Fibroblast of skin of left biceps (primary cell): ENCODE measurements around the gene ZNF608.

Experiments used
- DNase-seq, 2 experiments: peaks; one replicate each; pipeline ENCODE4 v3.0.0-alpha.2; 2013; ENCODE audit warnings: low read depth in 2 of 2

ZNF608 gene, protein sequence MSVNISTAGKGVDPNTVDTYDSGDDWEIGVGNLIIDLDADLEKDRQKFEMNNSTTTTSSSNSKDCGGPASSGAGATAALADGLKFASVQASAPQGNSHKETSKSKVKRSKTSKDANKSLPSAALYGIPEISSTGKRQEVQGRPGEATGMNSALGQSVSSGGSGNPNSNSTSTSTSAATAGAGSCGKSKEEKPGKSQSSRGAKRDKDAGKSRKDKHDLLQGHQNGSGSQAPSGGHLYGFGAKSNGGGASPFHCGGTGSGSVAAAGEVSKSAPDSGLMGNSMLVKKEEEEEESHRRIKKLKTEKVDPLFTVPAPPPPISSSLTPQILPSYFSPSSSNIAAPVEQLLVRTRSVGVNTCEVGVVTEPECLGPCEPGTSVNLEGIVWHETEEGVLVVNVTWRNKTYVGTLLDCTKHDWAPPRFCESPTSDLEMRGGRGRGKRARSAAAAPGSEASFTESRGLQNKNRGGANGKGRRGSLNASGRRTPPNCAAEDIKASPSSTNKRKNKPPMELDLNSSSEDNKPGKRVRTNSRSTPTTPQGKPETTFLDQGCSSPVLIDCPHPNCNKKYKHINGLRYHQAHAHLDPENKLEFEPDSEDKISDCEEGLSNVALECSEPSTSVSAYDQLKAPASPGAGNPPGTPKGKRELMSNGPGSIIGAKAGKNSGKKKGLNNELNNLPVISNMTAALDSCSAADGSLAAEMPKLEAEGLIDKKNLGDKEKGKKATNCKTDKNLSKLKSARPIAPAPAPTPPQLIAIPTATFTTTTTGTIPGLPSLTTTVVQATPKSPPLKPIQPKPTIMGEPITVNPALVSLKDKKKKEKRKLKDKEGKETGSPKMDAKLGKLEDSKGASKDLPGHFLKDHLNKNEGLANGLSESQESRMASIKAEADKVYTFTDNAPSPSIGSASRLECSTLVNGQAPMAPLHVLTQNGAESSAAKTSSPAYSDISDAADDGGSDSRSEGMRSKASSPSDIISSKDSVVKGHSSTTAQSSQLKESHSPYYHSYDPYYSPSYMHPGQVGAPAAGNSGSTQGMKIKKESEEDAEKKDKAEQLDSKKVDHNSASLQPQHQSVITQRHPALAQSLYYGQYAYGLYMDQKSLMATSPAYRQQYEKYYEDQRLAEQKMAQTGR (N-terminal part only)

DNA sequence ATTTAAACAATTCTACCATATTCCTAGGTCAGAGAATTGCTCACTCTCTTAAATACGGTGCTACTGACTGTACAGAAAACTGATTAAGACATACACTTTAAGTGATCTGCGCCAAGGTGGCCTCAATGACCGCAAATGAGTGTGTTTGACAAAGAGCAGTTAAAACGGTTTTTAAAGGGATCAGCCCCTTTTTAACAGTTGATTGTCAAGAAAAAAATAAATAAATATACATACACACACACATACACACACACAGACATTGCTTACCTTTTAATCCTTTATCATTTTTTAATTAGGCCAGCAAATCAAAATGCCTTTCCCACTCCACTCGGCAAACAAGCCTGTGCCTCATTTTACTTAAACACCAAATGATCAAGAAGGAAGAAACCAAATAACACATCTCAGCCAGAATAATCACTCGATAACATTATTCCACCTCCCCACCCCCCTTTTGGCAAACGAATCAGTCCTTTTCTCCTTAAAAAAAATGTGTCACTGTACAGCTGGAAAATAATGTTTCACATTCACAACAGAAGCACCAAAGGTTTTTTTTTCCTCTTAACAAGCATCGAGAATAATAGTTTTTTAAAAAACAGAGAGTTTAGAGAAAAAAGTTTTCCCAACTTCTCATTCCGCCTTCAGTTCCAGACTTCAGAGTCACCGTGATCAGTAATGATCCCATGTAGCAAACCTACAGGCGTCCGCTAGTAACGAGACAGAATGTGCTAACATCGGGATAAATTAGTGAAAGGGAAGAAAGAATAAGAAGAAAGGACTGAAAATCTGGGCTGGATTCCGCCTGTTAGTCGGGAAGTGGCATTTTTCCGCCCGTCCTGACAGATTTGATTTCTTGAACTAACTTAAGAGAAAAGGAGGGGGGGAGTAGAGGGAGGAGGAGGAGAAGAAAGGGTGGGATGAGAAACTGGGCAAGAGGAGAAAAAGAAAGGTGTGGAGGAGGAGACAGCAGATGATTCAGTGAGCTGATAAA is at the start of gene ZNF608:
Gene ZNF608 (minus strand): TSS at position 712 of the 988 bp plus-strand sequence. CDS start 1,650 bp downstream, outside the sequence.
- peak; percentile 50 to 62 for DNase-seq

DNA sequence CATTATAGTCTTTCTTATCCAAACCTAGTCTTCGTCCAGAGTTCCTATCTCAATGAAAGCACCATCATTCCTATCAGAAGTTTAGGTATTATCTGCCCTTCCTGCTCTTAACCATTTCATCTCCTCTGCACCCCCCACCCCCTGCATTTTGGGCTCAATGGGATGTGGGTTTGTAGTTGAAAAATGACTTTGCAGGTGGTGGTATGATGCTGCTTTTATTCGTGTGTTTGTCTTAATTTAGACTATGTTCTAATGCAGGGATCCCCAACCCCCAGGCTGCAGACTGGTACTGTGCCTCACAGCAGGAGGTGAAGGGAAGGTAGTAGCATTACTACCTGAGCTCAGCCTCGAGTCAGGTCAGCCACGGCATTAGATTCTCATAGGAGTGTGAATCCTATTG is 49.4 kb upstream of the ZNF608 start:
- DNase-seq: no peak

DNA sequence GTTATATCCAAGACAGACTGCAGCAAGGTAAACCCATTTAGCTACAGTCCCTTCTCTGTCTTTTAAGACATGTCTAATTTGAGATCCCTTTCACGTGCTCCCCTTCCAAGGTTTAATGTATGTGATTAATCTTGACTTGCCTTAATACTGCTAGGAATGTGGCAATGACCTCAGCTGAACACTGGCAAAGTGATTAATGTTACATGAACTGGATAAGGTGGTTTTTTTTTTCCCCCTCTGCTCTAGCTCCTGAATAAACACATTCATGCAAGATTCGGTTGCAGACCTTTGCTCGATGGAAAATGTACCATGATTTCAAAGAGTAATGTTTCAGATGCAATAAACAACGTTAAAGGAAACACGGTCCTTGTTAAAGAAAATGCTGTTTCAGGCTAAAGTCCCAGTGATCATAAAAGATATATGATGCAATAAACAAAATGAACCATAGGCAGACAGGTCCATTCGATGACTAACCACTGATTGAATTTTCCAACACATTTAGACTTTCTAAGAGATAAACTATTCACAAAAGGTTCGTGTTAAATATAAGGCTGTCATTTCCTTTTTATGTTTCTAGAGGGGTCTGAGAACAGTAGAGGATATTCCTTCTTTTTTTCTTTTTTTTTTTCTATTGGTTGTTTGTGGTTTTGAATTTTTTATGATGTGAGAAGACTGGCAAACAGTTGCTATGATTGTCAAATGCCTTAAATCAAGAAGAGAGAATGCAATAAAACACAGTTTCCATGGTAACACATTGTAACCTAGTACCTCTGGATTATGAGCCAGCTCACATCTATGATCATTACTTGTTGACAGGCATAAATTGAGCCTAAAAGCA is 44.7 kb upstream of the ZNF608 start:
- peak; percentile 62 to 75 for DNase-seq

DNA sequence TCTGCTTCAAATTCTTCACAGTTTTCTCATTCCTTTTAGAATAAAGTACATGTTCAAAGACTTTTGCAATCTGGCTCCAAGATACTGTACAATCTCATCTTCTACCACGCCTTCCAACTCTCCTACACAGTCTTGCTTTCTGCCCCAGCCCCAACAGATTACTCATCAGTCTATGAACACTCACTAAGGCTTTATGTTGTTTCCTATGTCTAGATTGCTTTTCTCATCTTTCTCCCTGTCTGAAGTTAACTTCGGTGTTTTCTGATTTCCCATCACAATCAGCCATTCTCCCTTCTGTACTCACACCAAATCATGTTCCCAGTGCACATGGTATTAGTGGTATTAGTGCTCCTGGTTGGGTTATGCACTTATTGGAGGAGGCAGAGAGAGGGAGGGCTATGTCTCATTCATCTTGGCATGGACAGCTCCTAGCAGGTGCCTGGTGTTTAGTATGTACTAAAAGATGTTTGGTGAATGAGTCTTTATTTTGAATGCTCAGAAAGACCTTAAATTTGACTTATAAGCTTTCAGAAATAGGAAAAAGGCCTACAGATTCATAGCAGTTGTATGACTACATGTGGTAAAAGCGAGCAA is 44.0 kb upstream of the ZNF608 start:
- DNase-seq: peak in 1 of 2 experiments; percentile 3

DNA sequence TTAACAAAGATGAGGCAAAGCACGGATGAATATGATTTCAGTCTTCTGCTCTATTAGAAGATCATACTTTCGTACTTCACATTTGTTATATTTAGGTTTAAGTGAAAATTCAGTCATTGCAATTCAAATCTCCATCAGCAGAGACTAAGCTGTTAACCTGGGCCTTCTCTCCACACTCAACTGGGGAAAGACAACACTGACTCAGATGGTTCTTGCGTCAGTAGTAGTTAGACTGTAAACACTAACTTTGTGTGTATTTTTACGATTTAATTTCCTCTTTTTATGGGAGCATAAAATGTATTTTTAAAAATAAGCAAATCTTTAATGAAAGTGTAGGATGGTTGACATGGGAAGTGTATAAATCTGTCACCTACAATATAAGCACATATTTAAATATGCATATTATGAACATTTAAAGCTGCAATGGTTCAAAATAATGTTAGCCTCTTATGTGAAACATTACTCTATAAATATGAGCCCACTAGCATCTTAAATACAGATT is 42.7 kb upstream of the ZNF608 start:
- DNase-seq: no peak

DNA sequence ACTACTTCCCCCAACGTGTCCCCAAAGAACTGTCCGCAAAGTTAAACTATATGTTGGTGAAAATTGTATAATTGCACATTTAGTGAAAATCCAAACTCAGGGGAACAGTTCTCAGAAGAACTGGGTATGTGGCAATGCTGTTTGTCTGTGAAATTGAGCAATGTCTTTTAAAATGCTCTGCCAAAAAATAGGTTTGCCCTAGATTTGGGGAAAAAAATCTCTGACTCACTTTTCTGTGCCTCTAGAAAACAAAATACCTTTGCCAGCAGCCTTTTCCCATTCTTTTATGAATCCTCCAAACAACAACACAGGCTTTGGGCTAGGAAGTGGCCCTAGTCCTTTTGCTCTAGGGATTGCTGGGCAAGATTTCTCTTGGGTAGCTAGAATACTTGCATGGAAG is 37.4 kb upstream of the ZNF608 start:
- peak in 1 of 2 experiments; percentile 33 for DNase-seq

DNA sequence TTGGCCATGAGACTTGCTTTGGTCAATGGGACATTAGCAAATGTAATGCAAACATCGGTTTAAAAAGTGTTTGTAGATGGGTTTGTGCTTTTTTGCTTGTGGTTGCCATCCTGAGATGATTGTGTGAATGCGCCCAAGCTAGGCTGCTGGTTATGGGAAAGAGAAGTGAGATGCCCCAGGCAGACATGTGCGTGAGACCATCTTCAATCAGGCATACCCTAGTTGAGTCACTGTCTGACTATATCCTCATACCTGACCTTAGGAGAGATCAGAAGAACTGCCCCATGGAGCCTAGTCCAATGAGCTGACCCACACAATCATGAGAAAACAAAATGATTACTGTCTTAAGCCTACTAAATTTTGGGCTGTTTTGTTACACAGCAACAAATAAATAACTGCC is 36.8 kb upstream of the ZNF608 start:
- no peak for DNase-seq

DNA sequence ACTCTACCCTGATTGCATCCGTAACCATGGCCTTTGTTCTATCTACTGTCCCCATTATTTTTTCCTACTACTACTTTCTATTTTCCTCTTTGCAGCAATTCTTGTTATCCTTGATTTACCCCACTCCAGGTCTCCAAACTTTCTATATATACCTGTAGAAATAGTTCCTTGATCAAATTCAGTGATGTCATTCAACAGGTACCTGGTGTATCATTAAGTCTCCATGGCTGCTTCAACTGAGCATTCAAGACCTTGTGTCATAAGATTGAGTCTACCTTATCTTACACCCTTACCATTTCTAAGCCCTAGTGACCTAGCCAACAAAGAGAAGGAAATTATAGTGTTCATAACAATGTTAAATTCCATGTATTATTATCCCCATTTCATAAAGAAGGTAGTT is 35.8 kb upstream of the ZNF608 start:
- no peak for DNase-seq

DNA sequence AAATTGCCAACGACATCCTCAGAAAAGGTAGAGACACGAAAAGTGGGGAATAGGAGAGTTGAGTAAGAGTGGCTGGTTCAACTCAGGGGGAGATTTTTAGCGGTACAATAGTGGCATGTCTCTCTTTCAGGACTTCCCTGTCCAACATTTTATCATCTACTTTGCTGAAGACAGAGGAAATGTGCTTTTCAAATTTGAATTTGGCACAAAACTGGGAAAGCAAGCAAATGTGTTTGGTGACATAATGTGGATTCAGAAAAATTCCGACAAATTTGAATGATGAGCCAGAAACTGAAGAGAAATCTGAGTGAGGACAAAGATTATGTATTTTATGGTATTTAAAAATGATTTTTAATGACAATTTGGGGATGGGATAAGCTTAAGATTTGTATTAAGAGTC is 33.6 kb upstream of the ZNF608 start:
- DNase-seq: no peak

DNA sequence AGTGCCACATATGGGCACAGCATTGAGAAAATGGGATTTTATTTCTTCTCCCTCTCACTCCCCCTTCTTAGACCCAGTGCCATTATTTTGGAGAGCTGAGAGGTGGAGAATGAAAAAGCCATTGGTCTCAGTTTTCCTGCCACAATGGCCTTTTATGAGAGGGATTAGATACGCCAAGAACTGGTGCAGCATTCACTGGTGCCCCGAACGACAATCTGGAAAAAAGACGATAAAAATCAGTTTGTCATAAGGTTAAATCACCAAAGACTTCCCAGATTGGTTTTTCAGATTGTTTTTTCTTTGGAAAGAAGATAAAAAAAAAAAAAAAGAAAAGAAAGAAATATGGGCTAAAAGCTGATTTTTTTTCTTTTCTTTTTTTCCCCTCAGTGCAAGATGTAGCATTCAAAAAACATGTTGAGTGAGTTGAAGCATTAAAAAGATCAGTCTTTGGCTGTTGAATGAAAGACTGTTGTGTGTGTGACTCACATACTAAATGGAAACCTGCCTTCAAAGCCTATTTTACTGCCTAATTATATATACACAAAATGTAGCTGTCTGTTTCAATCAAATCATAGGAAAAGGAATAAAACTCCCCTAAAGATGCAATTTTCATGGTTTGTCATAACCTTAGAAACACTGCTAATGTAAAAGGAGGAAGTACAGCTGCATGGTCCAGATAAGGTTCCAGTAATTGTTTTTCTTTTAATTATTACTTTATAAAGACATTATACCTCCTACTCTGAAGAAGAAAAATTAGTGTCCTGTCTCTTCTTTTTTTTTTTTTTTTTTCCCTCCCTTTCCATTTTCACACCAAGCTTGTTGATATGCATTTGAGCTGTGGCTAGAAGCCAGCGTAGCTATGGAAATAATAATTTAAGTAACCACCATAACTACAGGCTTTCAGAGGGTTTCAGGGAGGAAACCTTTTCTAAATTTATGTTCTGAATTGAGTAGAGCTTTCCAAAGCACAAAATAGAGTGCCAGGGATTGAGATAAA is 27.2 kb upstream of the ZNF608 start:
- DNase-seq: no peak

DNA sequence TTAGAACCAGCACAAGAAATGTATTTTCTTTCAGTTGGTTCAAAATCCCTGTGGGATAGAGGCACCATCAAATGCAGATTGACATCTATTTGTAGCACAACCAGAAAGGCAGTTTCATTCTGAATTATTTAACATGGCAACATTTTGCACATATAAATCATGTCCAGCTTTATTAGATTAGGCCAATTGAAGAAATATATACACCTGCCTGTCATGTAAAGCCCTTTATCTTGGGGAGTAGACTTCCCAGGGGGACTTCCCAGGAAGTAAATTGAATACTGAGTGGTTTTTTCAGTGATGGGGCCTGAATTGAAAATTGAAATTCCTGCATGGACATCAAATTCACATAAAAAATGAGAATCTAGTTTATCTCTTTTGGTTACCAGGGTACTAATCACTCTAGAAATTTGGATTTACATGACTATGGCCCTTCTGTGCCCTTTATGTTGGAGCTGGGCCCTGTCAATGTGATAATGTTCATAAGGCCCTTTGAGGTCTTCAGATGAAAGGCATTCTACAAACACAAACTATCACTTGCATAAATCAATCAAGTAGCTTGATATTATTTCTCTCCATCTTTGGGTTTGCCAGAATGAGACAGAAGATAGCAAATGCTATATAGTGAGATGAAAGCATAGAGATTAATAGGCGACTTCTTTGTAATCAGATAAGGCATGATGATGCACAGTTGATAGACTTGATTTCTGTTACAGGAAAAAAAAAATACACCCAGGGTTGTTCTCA is 26.2 kb upstream of the ZNF608 start:
- DNase-seq: no peak

DNA sequence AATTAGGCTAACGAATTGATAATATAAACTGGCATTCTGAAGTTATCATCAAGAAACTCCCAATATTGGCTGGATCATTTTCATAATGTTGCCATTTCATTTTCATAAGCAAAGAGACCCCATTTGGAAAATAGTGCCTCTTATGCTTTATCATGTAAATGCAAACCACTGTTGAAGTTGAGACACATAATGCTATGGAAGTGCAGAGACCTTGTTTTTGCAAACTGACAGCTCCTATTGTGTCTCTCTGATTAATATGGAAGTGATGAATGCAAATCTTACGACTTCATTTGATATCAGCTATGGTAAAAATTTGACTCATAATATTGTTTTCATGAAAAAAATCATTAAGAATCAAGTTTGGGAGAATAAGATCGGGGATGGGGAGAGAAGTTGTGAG is 25.3 kb upstream of the ZNF608 start:
- no peak for DNase-seq

DNA sequence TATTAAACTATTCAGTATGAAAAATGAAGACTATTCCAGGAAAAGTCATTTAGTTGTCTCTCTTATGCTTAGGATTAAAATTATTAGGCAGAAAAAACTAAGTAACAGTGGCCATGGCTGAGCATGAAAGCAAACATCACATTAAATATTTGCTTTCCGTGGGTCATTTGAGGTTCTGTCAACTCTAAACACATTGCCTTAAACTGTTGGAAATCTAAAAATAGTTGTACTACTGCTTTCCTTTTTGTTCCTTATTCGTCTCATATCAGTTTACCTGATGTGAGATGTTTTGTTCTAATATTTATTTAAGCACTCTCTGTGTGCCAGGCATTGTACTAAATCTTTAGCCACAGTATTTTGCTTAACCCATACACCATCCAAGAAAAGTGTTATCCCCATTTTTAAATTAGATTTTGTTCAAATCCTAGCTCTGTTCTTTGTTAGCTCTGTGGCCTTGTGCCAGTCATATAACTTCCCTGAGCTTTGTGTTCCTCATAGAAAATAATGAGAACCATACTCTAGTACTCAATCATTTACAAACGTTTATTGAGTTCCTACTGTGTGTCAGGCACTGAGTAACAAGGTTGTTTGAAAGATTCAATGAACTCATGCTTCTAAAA is 18.7 kb upstream of the ZNF608 start:
- no peak for DNase-seq

DNA sequence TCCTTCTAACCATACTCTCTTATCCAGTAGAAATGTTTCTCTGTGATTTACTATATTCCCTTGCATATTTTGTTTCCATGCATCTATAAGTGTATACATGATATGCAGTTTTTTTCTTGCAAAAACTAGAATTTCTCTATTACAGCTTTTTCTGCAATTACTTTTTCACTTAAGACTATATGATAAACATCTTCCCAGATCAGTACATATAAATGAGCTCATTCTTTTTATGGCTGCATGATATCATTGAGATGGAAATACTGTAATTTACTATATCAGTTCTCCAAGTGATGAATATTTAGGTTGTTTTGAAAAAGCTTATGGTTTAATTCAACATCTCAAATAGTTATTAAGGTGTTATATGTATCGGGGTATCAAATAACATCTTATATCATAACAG is 18.1 kb upstream of the ZNF608 start:
- no peak for DNase-seq

DNA sequence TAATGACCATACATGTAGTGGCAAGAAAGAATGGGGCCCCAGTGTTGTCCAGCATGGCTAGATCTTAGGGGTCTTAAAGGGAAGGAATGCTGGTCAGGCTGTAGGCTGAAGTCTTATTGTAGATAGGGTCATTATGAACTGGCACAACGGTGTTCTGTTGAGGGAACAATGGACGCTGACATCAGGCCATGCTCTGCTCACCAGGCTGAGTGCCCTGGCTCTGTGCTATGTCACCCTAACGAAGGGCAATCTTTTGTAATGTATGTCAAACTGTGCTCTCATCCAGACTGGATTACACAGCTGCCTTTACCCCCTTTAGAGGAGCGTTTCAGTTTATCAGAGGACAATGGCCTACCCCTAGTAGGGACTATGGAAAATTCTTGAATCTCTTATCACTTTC is 14.6 kb upstream of the ZNF608 start:
- DNase-seq: no peak

DNA sequence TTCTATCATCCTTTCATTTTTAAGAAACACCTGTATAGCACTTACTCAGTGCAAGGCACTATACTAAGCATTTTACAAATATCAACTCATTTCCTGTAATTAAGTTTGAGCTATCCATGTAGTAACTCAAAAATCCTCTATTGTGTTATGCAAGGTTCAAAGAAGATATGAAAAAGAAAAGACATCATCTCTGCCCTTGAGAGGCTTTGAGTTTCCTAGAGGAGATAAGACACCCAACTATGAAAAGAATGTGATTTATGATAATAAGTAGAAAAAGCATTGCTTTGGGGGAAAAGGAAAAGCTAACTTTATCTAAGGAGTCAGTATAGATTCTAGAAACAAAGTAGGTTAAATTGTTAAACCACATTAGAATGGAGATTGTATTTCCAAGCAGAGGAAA is 14.2 kb upstream of the ZNF608 start:
- no peak for DNase-seq

DNA sequence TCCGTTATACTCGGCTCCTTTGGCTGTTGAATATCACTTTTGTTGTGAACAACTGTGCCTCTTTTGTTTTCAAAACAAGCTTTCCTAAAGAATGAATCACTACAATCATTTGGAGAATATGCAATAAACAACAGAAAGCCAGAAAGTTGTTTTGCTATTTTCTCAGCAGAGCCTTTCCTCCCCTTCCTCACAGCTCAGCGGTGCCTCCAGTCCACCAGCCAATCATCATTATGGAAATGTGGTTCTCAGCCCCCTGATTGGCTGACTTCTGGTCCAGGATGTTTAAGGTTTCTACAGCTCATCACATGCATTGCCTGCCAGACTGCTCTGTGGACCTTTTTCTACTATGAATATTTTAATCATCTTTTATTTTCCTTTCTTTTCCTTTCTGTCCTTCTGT is 9.1 kb upstream of the ZNF608 start:
- DNase-seq: no peak
